ENCODE measurements around the gene NUP153. TPM values are rescaled to one million over a fixed set of nuclear protein-coding genes. Genes with fewer than 3 reads are reported as not detected.

Gene NUP153
- total and polyA plus RNA-seq, 8 donors: 3.8 to 17.4 (median 11.0) TPM

GRCh38 chr6:17705778-17706579 lies 746 bp downstream of the NUP153 start:
- Histone ChIP-seq H3K4me1 (peaks cover 3 to 24% (median 19%) of the 10 kb centered on the region in 3 donors), H3K4me3 (peak overlapping the region; percentile 70 to 92 (median 82)), H3K9me3 (no peaks in the 10 kb centered on the region), H3K27ac (peak overlapping the region; percentile 97 to 100 (median 98)), H3K36me3 (no peaks in the 10 kb centered on the region), H3K27me3 (no peaks in the 10 kb centered on the region)
- intact Hi-C loops (cut with DNase I): no loop called here
- DNase-seq: peak in 5 of 6 donors; percentile 21 to 88 (median 67)
- no peak for FAIRE-seq
- 1% methylated on average over 56 to 58 of the region's 58 CpGs for WGBS, 2 donors
- peak; percentile 62 to 75 (median 66) for ATAC-seq
- no peak for TF ChIP-seq CTCF (IDR thresholded peaks at IDR 0.05)

- FAIRE-seq: no peak
- H3K36me3 ChIP-seq: no peaks in the 10 kb centered on the region
- H3K9me3 ChIP-seq: no peaks in the 10 kb centered on the region
- peak overlapping the region; percentile 97 to 100 (median 98) for H3K27ac ChIP-seq
- peak; percentile 26 to 44 (median 34) for ATAC-seq
- H3K4me1 ChIP-seq: peaks cover 3 to 27% (median 19%) of the 10 kb centered on the region in 3 donors
- WGBS, 2 donors: 0 to 1% methylated on average over 10 of the region's 10 CpGs
- H3K4me3 ChIP-seq: peak overlapping the region; percentile 70 to 92 (median 82)
- H3K27me3 ChIP-seq: no peaks in the 10 kb centered on the region
- intact Hi-C loops (cut with DNase I): no loop called here
- no peak for TF ChIP-seq CTCF (IDR thresholded peaks at IDR 0.05)
- DNase-seq: peak in 4 of 6 donors; percentile 44 to 54 (median 46)
These were observed 1.3 kb downstream of the NUP153 start for GRCh38 chr6:17705428-17705777.

- H3K36me3 ChIP-seq: no peaks in the 10 kb centered on the region
- intact Hi-C loops (cut with DNase I): no loop called here
- peak overlapping the region in 2 of 4 donors; percentile 5 to 19 for H3K27ac ChIP-seq
- H3K4me3 ChIP-seq: no peak overlapping the region
- no peak for ATAC-seq
- H3K4me1 ChIP-seq: peaks cover 3 to 28% (median 19%) of the 10 kb centered on the region in 3 donors
- peak in 2 of 6 donors; percentile 18 to 38 for DNase-seq
- no peak for FAIRE-seq
- 2 to 7% methylated on average over 1 of the region's 1 CpG for WGBS, 2 donors
- H3K9me3 ChIP-seq: no peaks in the 10 kb centered on the region
- TF ChIP-seq CTCF (IDR thresholded peaks at IDR 0.05): no peak
- no peaks in the 10 kb centered on the region for H3K27me3 ChIP-seq
These were observed 3.5 kb downstream of the NUP153 start for GRCh38 chr6:17703256-17703694.

GRCh38 chr6:17700421-17701416 lies 6.0 kb downstream of the NUP153 start:
- WGBS, 2 donors: 89 to 91% methylated on average over 14 of the region's 14 CpGs
- no peak for ATAC-seq
- Histone ChIP-seq H3K27ac (no peak overlapping the region), H3K4me1 (peaks cover 0 to 28% (median 19%) of the 10 kb centered on the region in 3 donors), H3K27me3 (no peaks in the 10 kb centered on the region), H3K9me3 (no peaks in the 10 kb centered on the region), H3K4me3 (no peak overlapping the region), H3K36me3 (no peaks in the 10 kb centered on the region)
- no peak for TF ChIP-seq CTCF (IDR thresholded peaks at IDR 0.05)
- no peak for FAIRE-seq
- DNase-seq: no peak
- intact Hi-C loops (cut with DNase I): no loop called here

Measured in pancreas (tissue), 10 donors.